ENCODE data around the gene DCLK2.

DCLK2 gene

GRCh38 chr4:150244600-150244999, 166.4 kb downstream of the DCLK2 start:
- peak; percentile 40 for DNase-seq

- no peak for DNase-seq
Observed at GRCh38 chr4:150247184-150247583, 168.9 kb downstream of the DCLK2 start.

GRCh38 chr4:150248181-150248580, 169.9 kb downstream of the DCLK2 start:
- no peak for DNase-seq

GRCh38 chr4:150250293-150250997, 172.2 kb downstream of the DCLK2 start:
- no peak for DNase-seq

GRCh38 chr4:150250998-150251651, 172.9 kb downstream of the DCLK2 start:
- no peak for DNase-seq

- peak; percentile 17 for DNase-seq
Observed at GRCh38 chr4:150251752-150252190, 173.5 kb downstream of the DCLK2 start.

GRCh38 chr4:150252306-150252705, 174.1 kb downstream of the DCLK2 start:
- no peak for DNase-seq

- no peak for DNase-seq
Observed at GRCh38 chr4:150252741-150253140, 174.5 kb downstream of the DCLK2 start.

GRCh38 chr4:150253416-150253815, 175.2 kb downstream of the DCLK2 start:
- no peak for DNase-seq

GRCh38 chr4:150253965-150254630, 175.9 kb downstream of the DCLK2 start:
- DNase-seq, result peak; percentile 62

GRCh38 chr4:150255610-150256224, 177.5 kb downstream of the DCLK2 start:
- no peak for DNase-seq

- no peak for DNase-seq
Observed at GRCh38 chr4:150256225-150256620, 178.0 kb downstream of the DCLK2 start.

- no peak for DNase-seq
Observed at GRCh38 chr4:150256841-150257730, 178.8 kb downstream of the DCLK2 start.

- DNase-seq, result no peak
Observed at GRCh38 chr4:150258569-150258968, 180.3 kb downstream of the DCLK2 start.

GRCh38 chr4:150259861-150260567, 181.8 kb downstream of the DCLK2 start:
- DNase-seq, result no peak

GRCh38 chr4:150261571-150261970, 183.3 kb downstream of the DCLK2 start:
- DNase-seq, result no peak

GRCh38 chr4:150262611-150263010, 184.4 kb downstream of the DCLK2 start:
- DNase-seq, result no peak

- no peak for DNase-seq
Observed at GRCh38 chr4:150264595-150265161, 186.4 kb downstream of the DCLK2 start.

- no peak for DNase-seq
Observed at GRCh38 chr4:150265806-150266205, 187.6 kb downstream of the DCLK2 start.

- DNase-seq, result no peak
Observed at GRCh38 chr4:150268444-150268843, 190.2 kb downstream of the DCLK2 start.

- no peak for DNase-seq
Observed at GRCh38 chr4:150278206-150278605, 200.0 kb downstream of the DCLK2 start.
